Upper lobe of left lung (tissue), 6 donors: ENCODE results near the gene PGM1. TPM values are rescaled to one million over a fixed set of nuclear protein-coding genes. Genes with fewer than 3 reads are reported as not detected.

Experiments
- ATAC-seq, 2 donors: fragments of 200-7000 bp; cut with Tn5 transposase; one replicate each; pipeline ENCODE4 v1.9.1; 2022; ENCODE audit warnings: mild to moderate bottlenecking in 2 of 2, moderate library complexity in 2 of 2; ENCODE audit not compliant: low FRiP score in 2 of 2
- DNase-seq, 2 donors: peaks; one replicate each; pipeline ENCODE4 v3.0.0-alpha.2; 2019 to 2020
- H3K27ac ChIP-seq, 4 donors: fragments of 200-600 bp; sonication (generic); one replicate each; pipeline ENCODE4 v1.5.1; 2016 to 2019
- H3K27me3 ChIP-seq, 4 donors: fragments of 200-600 bp; sonication (generic); one replicate each; pipeline ENCODE4 v1.5.1; 2017 to 2019
- H3K36me3 ChIP-seq, 4 donors: fragments of 200-600 bp; sonication (generic); one replicate each; pipeline ENCODE4 v1.5.1; 2016 to 2019
- H3K4me1 ChIP-seq, 4 donors: fragments of 200-600 bp; sonication (generic); one replicate each; pipeline ENCODE4 v1.5.1; 2018 to 2019
- H3K4me3 ChIP-seq, 4 donors: fragments of 200-600 bp; sonication (generic); one replicate each; pipeline ENCODE4 v1.5.1; 2017 to 2019; ENCODE audit warnings: mild to moderate bottlenecking in 2 of 4, moderate library complexity in 1 of 4
- H3K9me3 ChIP-seq, 4 donors: fragments of 200-600 bp; sonication (generic); one replicate each; pipeline ENCODE4 v1.5.1; 2018 to 2019
- CTCF ChIP-seq, 6 experiments: fragments of 450-650 bp in 4 of 6; fragments of 200-600 bp in 2 of 6; sonication (generic) in 2 of 6; IDR thresholded peaks; one replicate each; pipeline ENCODE4 v1.5.1; 2016 to 2019; ENCODE audit warnings: antibody characterized with exemption in 6 of 6
- EP300 ChIP-seq, 4 donors: sonication (generic); formaldehyde crosslinking; IDR thresholded peaks; one replicate each; pipeline ENCODE4 v1.5.1; 2017; ENCODE audit warnings: antibody characterized with exemption in 4 of 4, control low read depth in 2 of 4
- POLR2A ChIP-seq, 4 donors: fragments of 450-650 bp; IDR thresholded peaks; one replicate each; pipeline ENCODE4 v1.5.1; 2016 to 2017; ENCODE audit warnings: antibody characterized with exemption in 4 of 4, mild to moderate bottlenecking in 2 of 4
- POLR2AphosphoS5 ChIP-seq, 2 donors: sonication (generic); formaldehyde crosslinking; IDR thresholded peaks; one replicate each; pipeline ENCODE4 v1.5.1; 2017; ENCODE audit warnings: antibody characterized with exemption in 2 of 2
- WGBS, 2 donors: methylation state at CpG; one replicate each; pipeline ENCODE4 v1.1.5; 2017 to 2018; 5-methylcytosine and 5-hydroxymethylcytosine counted together
- total RNA-seq, 6 donors: library from RNA; depleted of rRNA in 4 of 6; stranded (reverse); fragments of >200 nt in 4 of 6; gene quantifications; one replicate each; pipeline versions ENCODE4 v1.1.0 to v1.2.1, GENCODE V29; 2016 to 2021
- donor health status: DM: no; HTN: no; CAD: no; lungs with moderate emphysema.
- donor health status: DM: no; HTN: yes; CAD: no; lungs with severe emphysema.

The PGM1 gene
- total RNA-seq, 6 donors from 2014 or later = 25.1 to 101 (median 61.3) TPM

GRCh38 chr1:63548877-63549276 lies 44.3 kb upstream of the PGM1 start:
- peaks cover 0 to 8% (median 3%) of the 10 kb centered on the region in 4 donors for H3K36me3 ChIP-seq
- H3K4me3 ChIP-seq = no peak overlapping the region
- WGBS, 2 donors = 89 to 94% methylated on average over 13 of the region's 13 CpGs
- DNase-seq (no peak), ATAC-seq (no peak)
- H3K4me1 ChIP-seq = no peaks in the 10 kb centered on the region
- no peaks in the 10 kb centered on the region for H3K9me3 ChIP-seq
- H3K27me3 ChIP-seq = no peaks in the 10 kb centered on the region
- H3K27ac ChIP-seq = no peak overlapping the region
- TF ChIP-seq CTCF (IDR thresholded peaks at IDR 0.05) = no peak
- no peak for TF ChIP-seq POLR2AphosphoS5 (IDR thresholded peaks at IDR 0.05)
- TF ChIP-seq EP300 (IDR thresholded peaks at IDR 0.05) = no peak
- TF ChIP-seq POLR2A (IDR thresholded peaks at IDR 0.05) = no peak

- Histone ChIP-seq H3K9me3 (no peaks in the 10 kb centered on the region), H3K36me3 (peaks cover 0 to 4% (median 0%) of the 10 kb centered on the region in 4 donors), H3K4me1 (no peaks in the 10 kb centered on the region), H3K27ac (no peak overlapping the region), H3K4me3 (no peak overlapping the region), H3K27me3 (no peaks in the 10 kb centered on the region)
- TF ChIP-seq EP300 (IDR thresholded peaks at IDR 0.05) (no peak), POLR2A (IDR thresholded peaks at IDR 0.05) (no peak), POLR2AphosphoS5 (IDR thresholded peaks at IDR 0.05) (no peak), CTCF (IDR thresholded peaks at IDR 0.05) (no peak)
- DNase-seq (no peak), ATAC-seq (no peak)
These were observed 37.7 kb upstream of the PGM1 start for GRCh38 chr1:63555480-63555879.

GRCh38 chr1:63557365-63557987 lies 35.7 kb upstream of the PGM1 start:
- no peak for ATAC-seq
- H3K27me3 ChIP-seq = no peaks in the 10 kb centered on the region

GRCh38 chr1:63559357-63559756 lies 33.9 kb upstream of the PGM1 start:
- no peak for DNase-seq
- WGBS, 2 donors = 94 to 100% methylated on average over 2 of the region's 2 CpGs
- no peak overlapping the region for H3K4me3 ChIP-seq

More at GRCh38 chr1:63557365-63557987, 35.7 kb upstream of the PGM1 start:
- no peak overlapping the region for H3K27ac ChIP-seq
- H3K36me3 ChIP-seq = peaks cover 0 to 4% (median 0%) of the 10 kb centered on the region in 4 donors
- TF ChIP-seq EP300 (IDR thresholded peaks at IDR 0.05) = no peak
- TF ChIP-seq CTCF (IDR thresholded peaks at IDR 0.05) = peak in 2 of 6 experiments; percentile 19 to 38
- 77 to 80% methylated on average over 6 of the region's 6 CpGs for WGBS, 2 donors
- no peaks in the 10 kb centered on the region for H3K9me3 ChIP-seq
- DNase-seq = no peak
- H3K4me3 ChIP-seq = no peak overlapping the region
- no peaks in the 10 kb centered on the region for H3K4me1 ChIP-seq

More at GRCh38 chr1:63559357-63559756, 33.9 kb upstream of the PGM1 start:
- H3K9me3 ChIP-seq = no peaks in the 10 kb centered on the region
- no peaks in the 10 kb centered on the region for H3K36me3 ChIP-seq
- no peaks in the 10 kb centered on the region for H3K4me1 ChIP-seq
- no peak for ATAC-seq
- H3K27ac ChIP-seq = no peak overlapping the region
- H3K27me3 ChIP-seq = no peaks in the 10 kb centered on the region
- TF ChIP-seq EP300 (IDR thresholded peaks at IDR 0.05) (no peak), POLR2A (IDR thresholded peaks at IDR 0.05) (no peak), CTCF (IDR thresholded peaks at IDR 0.05) (no peak), POLR2AphosphoS5 (IDR thresholded peaks at IDR 0.05) (no peak)
